Measurements from ENCODE around the gene LIMK1. TPM values are rescaled to one million over a fixed set of nuclear protein-coding genes. Genes with fewer than 3 reads are reported as not detected.
"Not testable (repeated sequence)": the region's sequence is repeated elsewhere in the genome, so short reads cannot be mapped to it uniquely, and the experiment has no call there.

LIMK1 gene
- total and polyA plus RNA-seq, 3 donors from 2014 or later = 38.6 to 54.8 (median 42.4) TPM

DNA sequence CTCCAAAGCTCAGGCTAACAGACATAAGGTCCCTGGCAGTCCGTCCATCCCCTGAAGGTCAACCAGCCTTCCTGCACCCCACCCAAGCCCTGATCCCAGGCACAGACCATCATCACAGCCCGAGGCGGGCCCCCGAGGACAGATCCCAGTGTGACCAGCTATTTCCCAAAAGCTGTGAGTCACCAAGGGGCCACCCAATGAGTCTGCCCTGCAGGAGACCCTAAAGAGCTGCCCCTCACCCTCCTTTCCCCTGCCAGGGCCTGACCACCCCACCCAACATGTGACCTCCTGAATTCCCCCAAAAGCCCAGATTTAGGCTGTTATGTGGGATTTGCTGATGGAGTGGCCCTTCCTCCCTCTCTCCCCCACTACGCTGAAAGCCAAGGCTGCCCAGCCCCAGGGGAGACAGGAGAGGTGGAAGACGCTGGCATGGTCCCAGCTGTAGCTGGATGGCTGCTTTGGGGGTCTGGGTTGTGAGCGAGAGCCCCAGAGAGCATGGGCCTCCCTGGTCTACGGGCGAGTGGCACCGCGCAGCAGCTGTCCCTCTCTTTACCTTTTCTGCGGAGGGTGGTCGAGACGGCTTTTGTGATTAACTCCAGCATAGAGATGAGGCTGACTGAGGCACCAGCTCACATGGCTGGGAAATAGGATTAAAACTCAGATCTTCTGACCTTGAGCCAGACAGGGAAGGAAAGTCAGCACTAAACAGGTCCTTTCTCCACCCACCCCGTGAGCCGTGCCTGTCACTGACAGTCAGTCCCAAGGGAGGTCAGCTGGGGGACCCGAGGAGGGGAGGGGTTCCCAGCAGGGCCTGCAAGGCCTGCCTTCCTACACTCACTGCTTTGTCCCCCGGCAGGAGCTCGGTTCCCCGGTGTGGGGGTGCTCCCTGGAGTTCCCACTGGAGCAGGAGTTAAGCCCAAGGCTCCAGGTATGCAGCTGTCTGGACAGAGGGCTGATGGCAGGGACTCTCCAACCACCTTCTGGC lies 38.9 kb upstream of the LIMK1 start:
- H3K9me3 ChIP-seq = no peaks in the 10 kb centered on the region
- TF ChIP-seq POLR2A (IDR thresholded peaks at IDR 0.05) = no peak
- TF ChIP-seq, protein P1, sequence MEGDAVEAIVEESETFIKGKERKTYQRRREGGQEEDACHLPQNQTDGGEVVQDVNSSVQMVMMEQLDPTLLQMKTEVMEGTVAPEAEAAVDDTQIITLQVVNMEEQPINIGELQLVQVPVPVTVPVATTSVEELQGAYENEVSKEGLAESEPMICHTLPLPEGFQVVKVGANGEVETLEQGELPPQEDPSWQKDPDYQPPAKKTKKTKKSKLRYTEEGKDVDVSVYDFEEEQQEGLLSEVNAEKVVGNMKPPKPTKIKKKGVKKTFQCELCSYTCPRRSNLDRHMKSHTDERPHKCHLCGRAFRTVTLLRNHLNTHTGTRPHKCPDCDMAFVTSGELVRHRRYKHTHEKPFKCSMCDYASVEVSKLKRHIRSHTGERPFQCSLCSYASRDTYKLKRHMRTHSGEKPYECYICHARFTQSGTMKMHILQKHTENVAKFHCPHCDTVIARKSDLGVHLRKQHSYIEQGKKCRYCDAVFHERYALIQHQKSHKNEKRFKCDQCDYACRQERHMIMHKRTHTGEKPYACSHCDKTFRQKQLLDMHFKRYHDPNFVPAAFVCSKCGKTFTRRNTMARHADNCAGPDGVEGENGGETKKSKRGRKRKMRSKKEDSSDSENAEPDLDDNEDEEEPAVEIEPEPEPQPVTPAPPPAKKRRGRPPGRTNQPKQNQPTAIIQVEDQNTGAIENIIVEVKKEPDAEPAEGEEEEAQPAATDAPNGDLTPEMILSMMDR (IDR thresholded peaks at IDR 0.05) = no peak
- H3K36me3 ChIP-seq (ENCODE audit: low read depth, missing control alignments) = no peaks in the 10 kb centered on the region
- H3K27me3 ChIP-seq = no peaks in the 10 kb centered on the region
- H3K4me3 ChIP-seq = no peak overlapping the region
- WGBS, 2 donors = 83 to 87% methylated on average over 15 to 20 of the region's 20 CpGs
- H3K4me1 ChIP-seq = peaks cover 5% of the 10 kb centered on the region
- intact Hi-C loops (cut with DNase I; ENCODE audit: low total_unique reads) = no loop called here
- no peak for DNase-seq
- H3K27ac ChIP-seq = no peak overlapping the region

GRCh38 chr7:74046581-74046980 lies 37.0 kb upstream of the LIMK1 start:
- H3K27me3 ChIP-seq; H3K36me3 ChIP-seq (ENCODE audit: low read depth, missing control alignments); H3K9me3 ChIP-seq; H3K4me3 ChIP-seq; H3K4me1 ChIP-seq; H3K27ac ChIP-seq; DNase-seq; intact Hi-C loops (cut with DNase I; ENCODE audit: low total_unique reads): not testable (repeated sequence)
- 87 to 90% methylated on average over 2 to 7 of the region's 7 CpGs for WGBS, 2 donors

DNA sequence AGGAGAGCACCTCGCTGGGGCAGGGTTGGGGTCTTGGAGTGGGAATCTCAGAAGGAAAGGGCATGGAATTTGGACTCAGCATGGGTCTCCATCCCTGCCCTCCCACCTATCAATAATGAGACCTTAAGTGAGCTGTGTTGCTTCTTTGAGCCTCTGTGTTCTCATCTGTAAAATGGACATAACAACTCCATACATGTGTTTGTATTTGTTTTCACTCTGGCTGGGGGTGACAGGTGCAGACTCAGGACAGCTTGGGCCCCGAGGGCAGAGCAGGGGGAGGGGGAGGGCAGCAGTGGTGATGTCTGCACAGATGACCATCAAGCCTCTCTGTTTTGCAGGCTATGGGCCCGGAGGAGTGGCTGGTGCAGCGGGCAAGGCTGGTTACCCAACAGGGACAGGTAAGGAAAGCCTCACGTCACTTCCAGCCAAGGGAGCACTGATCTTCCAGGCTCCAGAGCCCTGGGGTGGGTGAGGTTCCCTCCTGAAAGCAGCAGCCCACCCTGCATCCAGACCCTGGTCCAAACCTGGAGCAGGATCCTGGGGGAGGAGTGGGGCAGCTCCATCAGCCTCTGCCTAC lies 35.7 kb upstream of the LIMK1 start:
- Histone ChIP-seq H3K27me3 (no peaks in the 10 kb centered on the region), H3K4me3 (no peak overlapping the region), H3K36me3 (ENCODE audit: low read depth, missing control alignments) (no peaks in the 10 kb centered on the region), H3K9me3 (no peaks in the 10 kb centered on the region), H3K27ac (no peak overlapping the region), H3K4me1 (peaks cover 11% of the 10 kb centered on the region)
- 83 to 93% methylated on average over 3 to 5 of the region's 5 CpGs for WGBS, 2 donors
- intact Hi-C loops (cut with DNase I; ENCODE audit: low total_unique reads) = no loop called here
- TF ChIP-seq POLR2A (IDR thresholded peaks at IDR 0.05) = no peak
- TF ChIP-seq, protein P1 (IDR thresholded peaks at IDR 0.05) = no peak
- DNase-seq = no peak

- no peak for DNase-seq
- no peaks in the 10 kb centered on the region for H3K27me3 ChIP-seq
- H3K36me3 ChIP-seq (ENCODE audit: low read depth, missing control alignments) = no peaks in the 10 kb centered on the region
- no peak for TF ChIP-seq POLR2A (IDR thresholded peaks at IDR 0.05)
- TF ChIP-seq, protein P1 (IDR thresholded peaks at IDR 0.05) = no peak
- no peaks in the 10 kb centered on the region for H3K9me3 ChIP-seq
- H3K4me1 ChIP-seq = peaks cover 7% of the 10 kb centered on the region
- H3K27ac ChIP-seq = no peak overlapping the region
- no peak overlapping the region for H3K4me3 ChIP-seq
- intact Hi-C loops (cut with DNase I; ENCODE audit: low total_unique reads) = no loop called here
- WGBS, 2 donors = 97 to 100% methylated on average over 2 of the region's 2 CpGs
Measured at GRCh38 chr7:74048999-74049599, 34.5 kb upstream of the LIMK1 start.

All from testis (tissue), 3 donors.